SK-N-SH (cell line): ENCODE measurements around the gene PDE4D. TPM values are rescaled to one million over a fixed set of nuclear protein-coding genes. Genes with fewer than 3 reads are reported as not detected.

Experiments used
- CTCF ChIA-PET: fragments of 300-600, 350-600 bp; formaldehyde crosslinking; extraction: SDS; loops from one replicate; lab custom pipeline; 2021; lab: Yijun Ruan, JAX
- POLR2A ChIA-PET: fragments of 350-600 bp; sonication (Branson Sonifier 250); formaldehyde crosslinking; extraction: SDS; loops from one replicate; lab custom pipeline; 2020; ENCODE audit warnings: antibody characterized with exemption, inconsistent platforms; lab: Yijun Ruan, JAX
- DNase-seq: peaks from one replicate; pipeline ENCODE4 v3.0.0; 2012
- H2AFZ ChIP-seq: fragments of 200-600 bp; sonication (generic); 2 replicates; pipeline ENCODE4 v1.8.1; 2016; ENCODE audit warnings: antibody characterized with exemption, mild to moderate bottlenecking, low read depth
- H3F3A ChIP-seq: fragments of 200-600 bp; sonication (generic); replicated peaks from 2 replicates; pipeline ENCODE3; 2016; ENCODE audit warnings: antibody characterized with exemption, mild to moderate bottlenecking; ENCODE audit not compliant: insufficient read depth
- H3K27ac ChIP-seq, 2 experiments: fragments of 200-500 bp in 1 of 2; fragments of 200-600 bp in 1 of 2; sonication (Bioruptor generic) in 1 of 2; sonication (generic), shearing (Covaris generic) in 1 of 2; 2 replicates each; pipeline versions ENCODE4 v1.5.1 to v1.6.1; 2014 to 2016; ENCODE audit warnings: low read depth in 2 of 2, inconsistent platforms in 1 of 2, low read length in 1 of 2, mild to moderate bottlenecking in 1 of 2, mixed read lengths in 1 of 2
- H3K27me3 ChIP-seq: fragments of 200-600 bp; sonication (generic), shearing (Covaris generic); 2 replicates; pipeline ENCODE4 v1.6.1; 2016; ENCODE audit warnings: mixed run types; ENCODE audit not compliant: insufficient read depth
- H3K36me3 ChIP-seq, 2 experiments: fragments of 200-500 bp in 1 of 2; fragments of 200-600 bp in 1 of 2; sonication (Bioruptor generic) in 1 of 2; sonication (generic) in 1 of 2; replicated peaks in 1 of 2; 2 replicates each; pipeline versions ENCODE3 to v1.5.1; 2014 to 2016; ENCODE audit warnings: low read length in 1 of 2, mild to moderate bottlenecking in 1 of 2; ENCODE audit not compliant: insufficient read depth in 2 of 2, control insufficient read depth in 1 of 2
- H3K4me1 ChIP-seq, 2 experiments: fragments of 200-500 bp in 1 of 2; fragments of 200-600 bp in 1 of 2; sonication (Bioruptor generic) in 1 of 2; sonication (generic), shearing (Covaris generic) in 1 of 2; 2 replicates each; pipeline versions ENCODE4 v1.5.1 to v1.6.1; 2014 to 2016; ENCODE audit warnings: low read depth in 1 of 2, low read length in 1 of 2, mixed run types in 1 of 2; ENCODE audit not compliant: insufficient read depth in 2 of 2, control insufficient read depth in 1 of 2
- H3K4me2 ChIP-seq: fragments of 200-600 bp; sonication (generic), shearing (Covaris generic); 2 replicates; pipeline ENCODE4 v1.6.1; 2017; ENCODE audit warnings: mixed run types
- H3K4me3 ChIP-seq, 2 experiments: fragments of 200-500 bp in 1 of 2; fragments of 200-600 bp in 1 of 2; sonication (Bioruptor generic) in 1 of 2; sonication (generic), shearing (Covaris generic) in 1 of 2; 2 replicates each; pipeline versions ENCODE4 v1.5.1 to v1.8.1; 2014 to 2016; ENCODE audit warnings: low read depth in 2 of 2, inconsistent platforms in 1 of 2, low read length in 1 of 2, mild to moderate bottlenecking in 1 of 2, mixed read lengths in 1 of 2, moderate library complexity in 1 of 2
- H3K79me2 ChIP-seq: fragments of 200-600 bp; sonication (generic); 2 replicates; pipeline ENCODE4 v1.8.1; 2017; ENCODE audit warnings: mild to moderate bottlenecking; ENCODE audit not compliant: insufficient read depth
- H3K9ac ChIP-seq: fragments of 200-600 bp; sonication (generic); 2 replicates; pipeline ENCODE4 v1.6.1; 2017; ENCODE audit warnings: mixed run types
- H3K9me2 ChIP-seq: fragments of 200-600 bp; sonication (generic); 2 replicates; pipeline ENCODE4 v1.6.1; 2017; ENCODE audit warnings: mixed run types
- H3K9me3 ChIP-seq: fragments of 200-600 bp; sonication (generic); 2 replicates; pipeline ENCODE4 v1.6.1; 2017; ENCODE audit warnings: mixed run types, mild to moderate bottlenecking, moderate library complexity
- H4K20me1 ChIP-seq: fragments of 200-600 bp; sonication (generic); 2 replicates; pipeline ENCODE4 v1.6.1; 2017; ENCODE audit warnings: mild to moderate bottlenecking, mixed run types; ENCODE audit not compliant: insufficient read depth
- CTCF ChIP-seq: fragments of 200-600 bp; sonication (generic); IDR thresholded peaks from 2 replicates; pipeline ENCODE4 v1.6.1; 2017; ENCODE audit warnings: antibody characterized with exemption, mild to moderate bottlenecking, moderate library complexity
- ELF1 ChIP-seq: IDR thresholded peaks from 2 replicates; pipeline ENCODE4 v1.4.0; 2012
- EP300 ChIP-seq, 2 experiments: IDR thresholded peaks; 2 replicates each; pipeline versions ENCODE4 v1.4.0 to v1.6.1; 2012; ENCODE audit warnings: borderline replicate concordance in 1 of 2, low read depth in 1 of 2, low read length in 1 of 2
- EZH2phosphoT487 ChIP-seq: fragments of 200-600 bp; sonication (generic); IDR thresholded peaks from 2 replicates; pipeline ENCODE4 v1.6.1; 2017; ENCODE audit warnings: low read depth, mixed run types, mild to moderate bottlenecking, antibody characterized with exemption, moderate library complexity, borderline replicate concordance
- FOXJ3 ChIP-seq: sonication (generic); formaldehyde crosslinking; IDR thresholded peaks from 2 replicates; pipeline ENCODE4 v1.5.1; 2020; ENCODE audit warnings: mild to moderate bottlenecking, missing genetic modification reagents
- FOXM1 ChIP-seq: IDR thresholded peaks from 2 replicates; pipeline ENCODE4 v1.4.0; 2012; ENCODE audit warnings: low read depth, mild to moderate bottlenecking
- GABPA ChIP-seq: IDR thresholded peaks from 2 replicates; pipeline ENCODE4 v1.4.0; 2012; ENCODE audit warnings: low read depth, mild to moderate bottlenecking
- GATA2 ChIP-seq: sonication (generic); formaldehyde crosslinking; IDR thresholded peaks from 2 replicates; pipeline ENCODE4 v1.5.0; 2020; ENCODE audit warnings: mild to moderate bottlenecking, missing genetic modification reagents
- MXI1 ChIP-seq: IDR thresholded peaks from 2 replicates; pipeline ENCODE4 v1.6.1; 2012; ENCODE audit warnings: mild to moderate bottlenecking, low read depth, low read length, improper control_type of control experiment
- NFIC ChIP-seq: IDR thresholded peaks from 2 replicates; pipeline ENCODE4 v1.4.0; 2012; ENCODE audit warnings: borderline replicate concordance
- RAD21 ChIP-seq: IDR thresholded peaks from 2 replicates; pipeline ENCODE4 v1.6.1; 2012; ENCODE audit warnings: mild to moderate bottlenecking, low read length
- RCOR1 ChIP-seq: fragments of 150-350 bp; IDR thresholded peaks from 2 replicates; pipeline ENCODE4 v1.6.1; 2017; ENCODE audit warnings: antibody characterized with exemption, low read length
- RFX5 ChIP-seq: IDR thresholded peaks from 2 replicates; pipeline ENCODE4 v1.6.1; 2012; ENCODE audit warnings: mild to moderate bottlenecking, improper control_type of control experiment, low read length
- SIN3A ChIP-seq: IDR thresholded peaks from 2 replicates; pipeline ENCODE4 v1.6.1; 2012; ENCODE audit warnings: low read depth, mild to moderate bottlenecking, low read length, moderate library complexity, borderline replicate concordance
- SMC3 ChIP-seq: IDR thresholded peaks from 2 replicates; pipeline ENCODE4 v1.6.1; 2012; ENCODE audit warnings: low read depth, low read length, improper control_type of control experiment
- TCF12 ChIP-seq: IDR thresholded peaks from 2 replicates; pipeline ENCODE4 v1.4.0; 2012
- WGBS: methylation state at CpG from one replicate; pipeline ENCODE4 v1.1.6; 2017; ENCODE audit warnings: low lambda C conversion rate; 5-methylcytosine and 5-hydroxymethylcytosine counted together
- polyA plus RNA-seq, 3 experiments: library from polyadenylated mRNA; depleted of rRNA; stranded (reverse); fragments of >200 nt; gene quantifications; 2 replicates each; pipeline ENCODE4 v1.2.3, GENCODE V29; 2012

PDE4D gene
- polyA plus RNA-seq, 1 of the 3 experiments (the other 2 are of a cell fraction), result 2.4 TPM

- peaks cover 0 to 21% of the 10 kb centered on the region in 2 experiments; a peak in 2 of 4 replicates for H3K4me1 ChIP-seq
- no peaks in the 10 kb centered on the region for H3F3A ChIP-seq
- no peak overlapping the region for H3K9ac ChIP-seq
- H3K36me3 ChIP-seq, result no peaks in the 10 kb centered on the region
- H3K4me2 ChIP-seq, result no peak overlapping the region
- H4K20me1 ChIP-seq, result no peaks in the 10 kb centered on the region
- H2AFZ ChIP-seq, result no peak overlapping the region
- no peaks in the 10 kb centered on the region for H3K79me2 ChIP-seq
- WGBS, result 63% methylated on average over 3 of the region's 3 CpGs
- ChIA-PET POLR2A (no interaction called here), CTCF (interaction anchor here (2.4 kb wide), 1 partner anchor 126 kb away, joined by 5 read pairs; no protein-coding TSS in a partner anchor)
- DNase-seq, result no peak
- TF ChIP-seq RAD21, result no peak
- TF ChIP-seq CTCF, result no peak
- TF ChIP-seq MXI1, result no peak
- no peaks in the 10 kb centered on the region for H3K27me3 ChIP-seq
- H3K9me3 ChIP-seq, result no peaks in the 10 kb centered on the region
- H3K27ac ChIP-seq, result no peak overlapping the region
- no peak overlapping the region for H3K4me3 ChIP-seq
- H3K9me2 ChIP-seq, result no peaks in the 10 kb centered on the region
Observed at GRCh38 chr5:59547731-59548130, 345.8 kb downstream of the PDE4D start.

GRCh38 chr5:59544573-59544972, 349.0 kb downstream of the PDE4D start:
- TF ChIP-seq RCOR1, result no peak
- TF ChIP-seq SMC3, result no peak
- TF ChIP-seq EZH2phosphoT487, result no peak
- 70% methylated on average over 2 of the region's 2 CpGs for WGBS
- POLR2A ChIA-PET, result no interaction called here

GRCh38 chr5:59543821-59544442, 349.6 kb downstream of the PDE4D start:
- Histone ChIP-seq H3F3A (no peaks in the 10 kb centered on the region), H3K9ac (no peak overlapping the region), H3K4me2 (no peak overlapping the region), H4K20me1 (no peaks in the 10 kb centered on the region), H3K27ac (peak overlapping the region in 1 of 2 experiments; percentile 81; a peak in 2 of 4 replicates), H3K9me3 (no peaks in the 10 kb centered on the region), H3K9me2 (no peaks in the 10 kb centered on the region), H2AFZ (no peak overlapping the region), H3K27me3 (no peaks in the 10 kb centered on the region), H3K79me2 (no peaks in the 10 kb centered on the region), H3K36me3 (no peaks in the 10 kb centered on the region), H3K4me3 (no peak overlapping the region), H3K4me1 (peaks cover 0 to 27% of the 10 kb centered on the region in 2 experiments; a peak in 2 of 4 replicates)
- WGBS, result 48% methylated on average over 2 of the region's 2 CpGs
- ChIA-PET CTCF (interaction anchor here (0.7 to 3.2 kb wide), 5 partner anchors 15 to 153 kb away, joined by 3 to 10 read pairs (median 4); no protein-coding TSS in a partner anchor), POLR2A (no interaction called here)
- DNase-seq, result no peak
- TF ChIP-seq FOXM1 (no peak), NFIC (no peak), SIN3A (no peak), SMC3 (no peak), GABPA (no peak), RAD21 (no peak), EP300 (IDR thresholded peaks at IDR 0.05; ENCODE audit: borderline replicate concordance in 1 of 2, low read depth in 1 of 2, low read length in 1 of 2) (no peak), FOXJ3 (no peak), TCF12 (no peak), RFX5 (no peak), ELF1 (no peak), GATA2 (CRISPR knock-in tag) (no peak)

More at GRCh38 chr5:59544573-59544972, 349.0 kb downstream of the PDE4D start:
- Histone ChIP-seq H3K36me3 (no peaks in the 10 kb centered on the region), H3K4me1 (peaks cover 0 to 27% of the 10 kb centered on the region in 2 experiments; a peak in 2 of 4 replicates), H3K4me2 (no peak overlapping the region), H3K9me3 (no peaks in the 10 kb centered on the region), H3K79me2 (no peaks in the 10 kb centered on the region), H3F3A (no peaks in the 10 kb centered on the region), H3K9ac (no peak overlapping the region), H3K27me3 (no peaks in the 10 kb centered on the region), H2AFZ (no peak overlapping the region), H3K9me2 (no peaks in the 10 kb centered on the region), H3K4me3 (no peak overlapping the region), H3K27ac (peak overlapping the region in 1 of 2 experiments; percentile 81; a peak in 2 of 4 replicates), H4K20me1 (no peaks in the 10 kb centered on the region)
- DNase-seq, result no peak
- CTCF ChIA-PET, result interaction anchor here (0.7 to 3.2 kb wide), 5 partner anchors 15 to 154 kb away, joined by 3 to 10 read pairs (median 4); no protein-coding TSS in a partner anchor
